CD4-positive, alpha-beta T cell (primary cell): ENCODE data around the gene GLIS1. TPM values are rescaled to one million over a fixed set of nuclear protein-coding genes. Genes with fewer than 3 reads are reported as not detected.

ENCODE experiments used
- ATAC-seq: fragments of 200-7000 bp; cut with Tn5 transposase; one replicate; pipeline ENCODE4 v1.10.0; 2022; ENCODE audit warnings: mild to moderate bottlenecking; ENCODE audit not compliant: poor library complexity
- CTCF ChIA-PET: fragments of 350-600 bp; sonication (Branson Sonifier 250); formaldehyde crosslinking; loops from one replicate; lab custom pipeline; 2021; ENCODE audit warnings: antibody characterized with exemption, inconsistent platforms; lab: Charles Lee
- POLR2A ChIA-PET: fragments of 350-600 bp; sonication (Branson Sonifier 250); formaldehyde crosslinking; loops from one replicate; lab custom pipeline; 2021; ENCODE audit warnings: antibody characterized with exemption, inconsistent platforms; lab: Charles Lee
- DNase-seq, 14 experiments: peaks; one replicate each; pipeline ENCODE4 v3.0.0-alpha.2; 2013 to 2020; ENCODE audit warnings: mixed read lengths in 2 of 14
- H3K27ac ChIP-seq, 2 donors: one replicate each; pipeline versions ENCODE4 v1.5.1 to v1.7.0; 2013; ENCODE audit warnings: low read length in 2 of 2, low read depth in 1 of 2, mild to moderate bottlenecking in 1 of 2
- H3K27me3 ChIP-seq, 2 experiments: 1 replicate in 1 of 2; 2 replicates in 1 of 2; pipeline versions ENCODE4 v1.6.1 to v1.7.0; 2013; ENCODE audit warnings: low read length in 2 of 2, control low read depth in 1 of 2, mild to moderate bottlenecking in 1 of 2, moderate library complexity in 1 of 2; ENCODE audit not compliant: insufficient read depth in 2 of 2, control insufficient read depth in 1 of 2
- H3K36me3 ChIP-seq: one replicate; pipeline ENCODE4 v1.6.1; 2013; ENCODE audit warnings: low read length, control low read depth; ENCODE audit not compliant: insufficient read depth
- H3K4me1 ChIP-seq: one replicate; pipeline ENCODE4 v1.6.1; 2013; ENCODE audit warnings: low read length, control low read depth; ENCODE audit not compliant: insufficient read depth
- H3K4me3 ChIP-seq: one replicate; pipeline ENCODE4 v1.5.1; 2013; ENCODE audit warnings: mild to moderate bottlenecking, low read length, moderate library complexity
- H3K9me3 ChIP-seq, 2 experiments: 1 replicate in 1 of 2; 2 replicates in 1 of 2; pipeline versions ENCODE4 v1.6.1 to v1.7.0; 2013; ENCODE audit warnings: low read length in 2 of 2, mild to moderate bottlenecking in 2 of 2, control low read depth in 1 of 2, moderate library complexity in 1 of 2; ENCODE audit not compliant: control insufficient read depth in 1 of 2, insufficient read depth in 1 of 2
- H3K27ac Mint-ChIP-seq: one replicate; pipeline ENCODE4 v1.8.0; 2020; ENCODE audit warnings: mixed read lengths
- H3K27me3 Mint-ChIP-seq: one replicate; pipeline ENCODE4 v1.8.0; 2021; ENCODE audit warnings: mixed read lengths
- H3K36me3 Mint-ChIP-seq: one replicate; pipeline ENCODE4 v1.8.0; 2021; ENCODE audit warnings: low read depth, mixed read lengths
- H3K4me1 Mint-ChIP-seq: one replicate; pipeline ENCODE4 v1.8.0; 2021; ENCODE audit warnings: low read depth, mixed read lengths
- H3K4me3 Mint-ChIP-seq: one replicate; pipeline ENCODE4 v1.8.0; 2020; ENCODE audit warnings: mild to moderate bottlenecking, mixed read lengths
- H3K9me3 Mint-ChIP-seq: one replicate; pipeline ENCODE4 v1.8.0; 2020; ENCODE audit warnings: mixed read lengths
- CTCF ChIP-seq: fragments of 200-600 bp; IDR thresholded peaks from one replicate; pipeline ENCODE4 v1.8.0; 2022; ENCODE audit warnings: antibody characterized with exemption, mild to moderate bottlenecking
- intact Hi-C, 2 experiments: fragments of 100-400 bp; cut with DNase I in 1 of 2; cut with micrococcal nuclease in 1 of 2; formaldehyde crosslinking; loops; one replicate each; pipeline versions ENCODE4 v1.15.1 to v1.9.0; 2023 to 2025; cut with DNase I, micrococcal nuclease
- total RNA-seq, 174 experiments: library from RNA in 2 of 174; stranded (reverse) in 2 of 174; gene quantifications; one replicate each; pipeline ENCODE4 v1.2.3 and lab custom pipeline; 2021 to 2026

The GLIS1 gene
- total RNA-seq, 2 experiments from 2014 or later = not detected

GRCh38 chr1:53717025-53717804 is 21.7 kb downstream of the GLIS1 start:
- Histone ChIP-seq H3K36me3 (no peaks in the 10 kb centered on the region), H3K9me3 (no peaks in the 10 kb centered on the region), H3K4me1 (no peaks in the 10 kb centered on the region), H3K27ac (no peak overlapping the region), H3K4me3 (no peak overlapping the region), H3K27me3 (peaks cover 0 to 2% of the 10 kb centered on the region in 2 experiments)
- DNase-seq = no peak
- Mint-ChIP-seq H3K4me1 (no peaks in the 10 kb centered on the region), H3K9me3 (no peaks in the 10 kb centered on the region), H3K27ac (no peak overlapping the region), H3K36me3 (no peaks in the 10 kb centered on the region), H3K4me3 (no peak overlapping the region), H3K27me3 (peaks cover 9% of the 10 kb centered on the region)
- intact Hi-C loops = no loop called here
- TF ChIP-seq CTCF = no peak
- ATAC-seq = no peak
- POLR2A ChIA-PET = no interaction called here
- CTCF ChIA-PET = no interaction called here

GRCh38 chr1:53716150-53716549 is 22.8 kb downstream of the GLIS1 start:
- Histone ChIP-seq H3K9me3 (no peaks in the 10 kb centered on the region), H3K27me3 (peaks cover 0 to 2% of the 10 kb centered on the region in 2 experiments), H3K4me3 (no peak overlapping the region), H3K27ac (no peak overlapping the region), H3K36me3 (no peaks in the 10 kb centered on the region), H3K4me1 (no peaks in the 10 kb centered on the region)
- TF ChIP-seq CTCF = no peak
- ATAC-seq (no peak), DNase-seq (no peak)
- POLR2A ChIA-PET = no interaction called here
- Mint-ChIP-seq H3K27ac (no peak overlapping the region), H3K9me3 (no peaks in the 10 kb centered on the region), H3K36me3 (no peaks in the 10 kb centered on the region), H3K4me1 (no peaks in the 10 kb centered on the region), H3K4me3 (no peak overlapping the region), H3K27me3 (peaks cover 9% of the 10 kb centered on the region)
- intact Hi-C loops = no loop called here
- CTCF ChIA-PET = no interaction called here

GRCh38 chr1:53715478-53715877 is 23.5 kb downstream of the GLIS1 start:
- H3K9me3 ChIP-seq = no peaks in the 10 kb centered on the region
- H3K4me3 ChIP-seq = no peak overlapping the region
- H3K4me3 Mint-ChIP-seq = no peak overlapping the region
- DNase-seq (no peak), ATAC-seq (no peak)
- no peaks in the 10 kb centered on the region for H3K36me3 Mint-ChIP-seq
- POLR2A ChIA-PET = no interaction called here
- no peaks in the 10 kb centered on the region for H3K4me1 ChIP-seq
- H3K27me3 ChIP-seq = peaks cover 0 to 2% of the 10 kb centered on the region in 2 experiments
- H3K27ac Mint-ChIP-seq = no peak overlapping the region
- H3K36me3 ChIP-seq = no peaks in the 10 kb centered on the region
- intact Hi-C loops = no loop called here
- peaks cover 9% of the 10 kb centered on the region for H3K27me3 Mint-ChIP-seq
- TF ChIP-seq CTCF = no peak
- H3K27ac ChIP-seq = no peak overlapping the region
- no peaks in the 10 kb centered on the region for H3K9me3 Mint-ChIP-seq
- no peaks in the 10 kb centered on the region for H3K4me1 Mint-ChIP-seq
- CTCF ChIA-PET = no interaction called here
